COLO829 (cell line): Measurements from ENCODE around the gene ADCK2.
"Not testable (repeated sequence)": the region's sequence is repeated elsewhere in the genome, so short reads cannot be mapped to it uniquely, and the experiment has no call there.

Experiments
- DNase-seq: peaks from one replicate; pipeline ENCODE4 v3.0.0; 2012; ENCODE audit warnings: low spot score

The ADCK2 gene

DNA sequence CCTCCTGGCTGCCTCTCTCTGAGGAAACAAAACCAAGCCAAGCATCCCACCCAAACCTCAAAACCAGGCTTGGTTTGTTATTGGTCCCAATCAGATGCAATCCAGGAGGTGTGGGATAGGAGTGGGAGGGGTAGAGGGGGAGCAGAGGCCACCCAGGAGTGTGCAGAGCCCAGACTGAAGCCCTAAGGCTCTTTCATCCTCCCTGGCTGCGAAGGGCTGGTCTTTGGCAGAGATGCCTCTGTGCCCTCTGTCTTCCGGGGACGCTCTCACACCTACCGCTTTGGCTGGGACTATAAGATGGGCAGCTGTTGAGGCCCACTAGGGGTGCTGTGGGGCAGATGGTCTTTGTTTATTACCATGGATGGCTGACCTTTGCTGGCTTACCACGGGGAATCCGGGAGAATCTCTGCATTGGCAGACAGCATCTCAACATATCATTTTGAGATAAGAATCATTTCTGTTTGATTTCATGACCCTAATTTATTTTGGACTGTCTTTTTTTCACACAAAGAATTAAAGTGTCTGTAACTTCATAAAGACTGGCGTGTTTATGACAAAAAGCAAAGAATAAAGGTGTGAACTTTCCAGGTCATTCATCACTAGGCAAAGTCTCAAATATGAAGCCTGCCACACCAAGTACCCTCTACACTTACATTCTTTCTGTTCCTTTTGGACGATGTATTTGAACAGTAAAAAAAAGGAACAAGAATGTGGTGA, 25.7 kb upstream of the ADCK2 start:
- DNase-seq: peak; percentile 94

DNA sequence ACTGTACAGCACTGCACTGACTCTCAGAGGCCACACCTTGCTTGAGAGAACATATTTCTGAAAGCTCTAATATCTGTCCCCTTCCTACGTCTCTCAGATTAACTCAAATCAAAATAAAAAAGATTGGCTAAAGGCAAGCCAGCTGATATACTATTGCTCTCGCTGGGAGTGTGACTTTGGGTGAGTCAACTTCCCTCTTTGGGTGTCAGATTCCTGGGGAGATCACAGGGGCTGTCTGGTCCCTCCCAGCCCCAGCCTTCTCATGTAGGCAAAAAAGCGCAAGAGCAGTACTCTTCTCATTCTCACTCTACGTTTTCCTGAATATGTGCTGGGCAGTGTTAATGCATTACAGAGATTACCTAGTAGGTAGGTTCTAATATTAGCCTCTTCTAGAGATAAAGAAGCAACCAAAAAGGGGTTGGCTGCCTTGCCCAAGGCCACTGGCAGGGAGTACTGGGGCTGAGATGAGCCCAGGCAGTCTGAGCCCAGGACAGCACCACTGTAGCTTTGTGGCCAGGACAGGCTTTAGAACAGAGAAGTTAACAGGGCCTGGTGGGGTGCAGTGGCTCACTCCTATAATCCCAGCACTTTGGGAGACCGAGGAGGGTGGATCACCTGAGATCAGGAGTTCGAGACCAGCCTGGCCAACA, 23.1 kb upstream of the ADCK2 start:
- no peak for DNase-seq

DNA sequence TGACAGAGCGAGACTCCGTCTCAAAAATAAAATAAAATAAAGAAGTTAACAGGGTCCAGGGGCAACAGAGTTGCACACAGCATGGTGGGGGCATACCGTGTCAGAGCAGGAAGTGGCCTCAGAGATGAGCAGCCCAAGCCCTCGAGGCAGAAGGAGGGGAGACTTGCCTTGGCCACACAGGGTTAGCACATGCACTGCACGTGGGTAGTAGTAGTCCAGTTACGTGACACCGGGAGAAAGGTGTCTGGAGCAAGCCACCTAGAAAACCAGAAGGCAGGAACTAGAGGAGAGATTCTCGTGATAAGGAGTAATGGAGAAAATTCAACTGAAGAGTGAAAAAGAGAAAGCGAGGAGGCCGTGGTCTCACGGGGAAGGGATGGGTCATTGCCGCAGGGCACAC, 22.4 kb upstream of the ADCK2 start:
- no peak for DNase-seq

DNA sequence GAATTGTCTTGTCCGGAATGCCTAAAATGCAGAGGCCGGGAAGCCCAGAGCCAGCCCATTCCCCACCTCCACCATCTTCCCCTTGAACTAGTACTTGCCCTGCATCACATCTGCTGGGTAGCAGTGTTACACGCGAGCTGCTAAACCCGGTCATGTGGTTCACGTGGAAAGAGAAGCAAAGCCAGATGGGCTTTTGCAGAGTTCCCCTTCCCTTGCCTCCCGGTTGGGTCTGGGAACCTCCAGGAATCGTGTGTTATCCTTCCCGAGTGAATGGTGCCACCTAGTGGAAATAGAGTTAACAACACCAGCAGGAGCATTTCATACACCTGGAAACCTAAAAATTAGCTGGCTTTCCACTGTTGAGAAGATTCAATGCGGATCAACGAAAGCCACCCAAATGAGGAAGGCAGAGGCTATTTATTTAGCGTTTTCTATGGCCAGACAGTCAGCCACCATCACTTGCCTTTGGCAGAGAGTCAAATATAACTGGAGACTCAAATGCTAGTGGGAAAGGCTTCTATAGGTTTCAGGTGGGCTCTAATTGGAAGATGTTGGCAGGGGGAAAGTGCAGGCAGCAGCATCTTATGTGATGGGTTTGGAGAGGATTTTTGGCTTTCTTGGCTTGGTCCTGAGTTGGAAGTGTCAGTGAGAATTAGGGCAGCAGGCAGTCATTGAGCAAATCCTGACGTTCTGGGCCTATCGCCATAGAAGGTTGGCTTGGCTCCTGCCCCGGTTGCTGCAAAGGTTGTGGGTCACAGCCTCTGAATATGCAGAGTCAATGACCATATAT, 19.2 kb upstream of the ADCK2 start:
- peak; percentile 95 for DNase-seq

DNA sequence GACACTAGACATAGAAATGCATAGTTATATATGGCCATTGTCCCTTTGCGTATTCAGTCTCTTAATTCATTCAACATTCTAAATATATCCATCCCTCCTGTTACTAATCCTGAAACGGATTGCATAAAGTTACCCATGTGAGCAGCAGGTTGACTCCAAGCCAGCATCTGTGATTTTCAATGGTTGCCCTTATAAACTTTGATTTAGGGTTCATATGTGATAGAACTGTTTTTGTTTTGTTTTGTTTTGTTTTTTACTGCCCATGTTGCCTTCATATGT, 18.7 kb upstream of the ADCK2 start:
- no peak for DNase-seq

DNA sequence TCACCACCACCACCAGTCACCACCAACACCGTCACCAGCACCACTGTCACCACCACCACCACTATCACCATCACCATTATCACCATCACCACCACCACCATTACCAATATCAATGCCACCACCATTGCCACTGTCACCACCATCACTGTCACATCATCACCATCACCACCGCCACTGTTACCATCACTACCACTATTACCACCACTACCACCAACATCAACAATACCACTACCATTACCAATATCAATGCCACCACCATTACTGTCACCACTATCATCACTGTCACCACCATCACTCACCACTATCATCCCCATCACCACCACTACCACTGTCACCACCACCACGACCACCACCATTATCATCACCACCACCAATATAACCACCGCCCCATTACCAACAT, 18.1 kb upstream of the ADCK2 start:
- DNase-seq: no peak

DNA sequence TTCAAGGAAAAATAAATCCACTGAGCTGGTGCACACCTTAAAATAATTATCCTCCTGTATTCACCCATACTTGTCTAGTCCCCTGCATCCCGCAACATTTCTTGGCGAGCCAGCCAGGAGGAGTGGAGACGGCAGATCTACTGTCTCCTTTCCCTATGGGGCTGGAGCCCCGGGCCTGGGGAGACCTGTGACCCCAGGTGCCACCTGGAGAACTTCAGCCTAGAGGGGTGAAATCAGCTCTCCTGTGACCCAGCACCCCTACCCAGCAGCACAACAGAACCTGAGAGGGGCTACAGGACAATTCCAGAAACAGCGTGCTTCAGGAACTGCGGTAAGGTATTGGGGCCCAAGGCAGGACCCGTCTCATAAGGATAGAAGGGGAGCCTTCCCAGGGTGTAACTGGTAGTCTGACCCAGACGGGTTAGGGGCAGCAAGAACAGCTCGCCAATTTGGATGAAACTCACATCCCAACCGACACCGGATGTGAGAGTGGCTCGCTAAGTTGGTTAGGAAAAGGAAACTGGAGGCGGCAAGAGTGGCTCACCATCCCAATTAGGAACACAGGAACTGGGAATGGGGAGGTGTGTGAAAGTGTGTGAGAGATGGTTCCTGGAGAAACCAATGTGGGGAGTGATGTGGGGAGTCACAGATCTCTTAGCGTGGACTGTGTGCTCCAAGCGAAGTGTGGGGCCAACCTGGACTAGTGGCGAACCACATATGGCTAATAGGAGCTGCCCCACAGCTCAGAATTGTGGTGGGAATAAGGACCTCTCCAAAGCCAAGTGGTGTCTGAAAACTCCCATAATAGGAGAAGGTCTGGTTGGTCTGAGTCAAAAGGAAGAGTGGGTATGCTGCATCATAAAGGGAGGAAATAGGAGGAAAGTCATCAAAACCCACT, 17.0 kb upstream of the ADCK2 start:
- DNase-seq: no peak

DNA sequence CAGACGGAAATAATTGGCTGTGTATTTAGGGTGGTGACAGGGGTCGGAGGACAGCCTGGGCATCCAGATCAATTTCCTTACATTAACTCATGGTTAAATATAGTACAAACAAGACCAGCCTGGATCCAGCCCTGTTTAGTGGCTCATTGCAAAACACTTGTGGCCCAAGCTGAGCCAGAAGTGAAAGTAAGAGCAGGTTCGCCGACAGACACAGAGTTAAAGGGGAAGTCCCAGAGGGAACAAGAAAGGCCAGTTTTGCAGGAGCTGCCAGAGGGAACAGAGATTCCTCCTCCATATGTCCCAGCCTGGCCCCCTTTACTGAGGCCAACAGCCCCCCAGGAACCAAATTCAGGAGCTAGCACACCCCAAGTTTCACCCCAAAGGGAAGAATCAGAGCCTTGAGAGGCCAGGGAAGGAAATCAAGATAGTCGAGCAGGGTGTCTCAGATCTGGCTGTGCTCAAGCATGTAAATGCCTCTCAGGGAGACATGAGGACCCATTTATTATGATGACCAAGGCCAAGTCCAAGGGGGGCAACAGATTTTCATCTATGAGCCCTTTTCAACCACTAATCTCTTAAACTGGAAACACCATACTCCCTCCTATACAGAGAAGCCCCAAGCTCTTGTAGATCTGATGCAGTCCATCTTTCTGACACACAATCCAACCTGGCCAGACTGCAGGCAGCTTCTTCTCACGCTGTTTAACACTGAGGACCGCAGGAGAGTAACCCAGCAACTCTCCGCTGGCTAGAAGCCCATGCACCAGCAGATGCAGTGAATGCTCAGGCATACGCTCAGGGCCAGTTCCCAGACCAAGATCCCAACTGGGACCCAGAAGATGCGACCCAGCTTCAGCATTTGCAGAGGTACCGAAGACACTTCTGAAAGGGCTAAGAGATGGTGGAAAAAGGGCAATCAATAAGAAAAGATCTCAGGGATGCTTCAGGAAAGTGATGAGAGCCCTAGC, 15.9 kb upstream of the ADCK2 start:
- DNase-seq: peak; percentile 66

DNA sequence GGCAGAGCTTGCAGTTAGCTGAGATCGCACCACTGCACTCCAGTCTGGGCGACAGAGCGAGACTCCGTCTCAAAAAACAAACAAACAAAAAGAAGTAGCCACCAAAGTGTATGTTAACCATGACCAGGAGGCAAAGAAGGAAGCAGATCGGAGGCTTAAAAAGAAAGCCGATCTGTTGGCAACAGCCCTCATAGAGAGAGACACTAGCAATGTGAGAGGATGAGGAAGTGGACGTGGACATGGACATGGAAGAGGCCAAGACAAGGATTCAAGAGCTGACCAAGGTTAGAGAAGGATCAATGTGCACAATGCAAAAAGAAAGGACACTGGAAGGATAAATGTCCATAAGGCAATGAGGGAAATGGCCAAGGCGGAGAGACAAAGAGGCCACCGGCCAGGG, 14.9 kb upstream of the ADCK2 start:
- DNase-seq: no peak

DNA sequence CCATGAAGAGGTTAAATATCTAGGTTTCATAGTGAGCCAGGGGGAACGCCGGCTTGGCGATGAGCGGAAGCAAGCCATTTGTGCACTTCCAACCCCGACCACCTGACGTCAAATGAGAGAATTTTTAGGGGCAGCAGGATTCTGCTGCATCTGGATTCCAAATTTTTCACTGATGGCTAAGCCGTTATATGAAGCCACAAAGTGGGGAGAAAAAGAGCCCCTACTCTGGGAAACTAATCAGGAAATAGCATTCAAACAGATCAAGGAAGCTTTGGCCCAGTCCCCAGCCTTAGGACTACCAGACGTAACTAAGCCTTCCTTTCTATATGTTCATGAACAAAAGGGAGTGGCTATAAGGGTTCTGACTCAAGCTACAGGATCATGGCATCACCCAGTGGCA, 12.9 kb upstream of the ADCK2 start:
- DNase-seq: no peak

DNA sequence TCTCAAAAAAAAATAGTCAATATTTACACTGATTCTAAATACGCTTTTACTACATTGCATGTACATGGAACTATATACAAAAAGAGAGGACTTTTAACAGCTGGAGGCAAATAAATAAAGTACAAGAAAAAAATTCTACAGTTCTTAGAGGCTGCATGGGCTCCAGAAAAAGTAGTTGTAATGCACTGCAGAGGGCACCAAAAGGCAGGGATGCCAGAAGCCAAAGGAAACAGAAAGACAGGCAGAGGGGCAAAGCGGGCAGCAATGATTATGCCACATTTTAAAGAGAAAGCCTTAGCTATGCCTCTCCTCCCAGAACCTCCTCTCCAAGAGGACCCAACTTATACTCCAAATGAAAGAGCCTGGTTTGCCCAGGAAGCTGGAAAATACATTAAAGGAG, 11.6 kb upstream of the ADCK2 start:
- no peak for DNase-seq

DNA sequence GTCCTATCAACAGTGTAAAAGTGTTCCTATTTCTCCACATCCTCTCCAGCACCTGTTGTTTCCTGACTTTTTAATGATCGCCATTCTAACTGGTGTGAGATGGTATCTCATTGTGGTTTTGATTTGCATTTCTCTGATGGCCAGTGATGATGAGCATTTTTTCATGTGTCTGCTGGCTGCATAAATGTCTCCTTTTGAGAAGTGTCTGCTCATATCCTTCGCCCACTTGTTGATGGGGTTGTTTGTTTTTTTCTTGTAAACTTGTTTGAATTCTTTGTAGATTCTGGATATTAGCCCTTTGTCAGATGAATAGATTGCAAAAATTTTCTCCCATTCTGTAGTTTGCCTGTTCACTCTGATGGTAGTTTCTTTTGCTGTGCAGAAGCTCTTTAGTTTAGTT, 9.8 kb upstream of the ADCK2 start:
- DNase-seq: not testable (repeated sequence)

DNA sequence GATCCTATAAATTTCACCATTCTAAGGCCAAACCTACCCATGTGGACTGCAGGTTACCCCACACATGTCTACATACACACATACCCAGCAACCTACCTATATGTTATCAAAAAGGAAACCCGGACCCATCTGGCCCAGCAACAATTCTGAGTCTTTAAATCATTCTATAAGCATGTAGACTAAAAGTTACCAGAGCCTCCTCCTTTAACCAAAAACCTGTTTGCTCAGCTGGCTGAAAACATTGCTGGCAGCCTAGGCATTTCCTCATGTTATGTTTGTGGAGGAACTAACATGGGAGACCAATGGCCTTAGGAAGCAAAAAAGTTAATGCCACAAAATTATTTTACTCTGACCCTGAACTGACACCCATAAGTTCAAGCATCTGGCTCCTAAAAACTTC, 5.3 kb upstream of the ADCK2 start:
- DNase-seq: no peak

DNA sequence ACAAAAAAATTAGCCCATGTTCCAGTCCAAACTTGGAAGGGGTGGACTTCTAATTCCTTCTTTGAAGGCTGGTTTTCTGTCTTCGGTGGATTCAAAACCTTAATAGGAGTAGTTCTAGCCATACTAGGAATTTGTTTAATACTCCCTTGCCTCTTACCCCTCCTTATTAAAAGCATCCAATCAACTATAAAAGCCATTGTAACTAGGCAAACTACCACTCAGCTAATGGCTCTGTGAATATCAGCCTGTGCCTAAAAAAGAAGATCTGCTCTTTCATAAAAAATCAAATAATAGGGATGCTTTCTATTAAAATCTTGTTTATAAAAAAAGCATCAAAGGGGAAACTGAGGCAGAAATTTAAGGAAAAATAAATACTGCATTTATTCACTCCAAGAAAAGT, 4.1 kb upstream of the ADCK2 start:
- no peak for DNase-seq

DNA sequence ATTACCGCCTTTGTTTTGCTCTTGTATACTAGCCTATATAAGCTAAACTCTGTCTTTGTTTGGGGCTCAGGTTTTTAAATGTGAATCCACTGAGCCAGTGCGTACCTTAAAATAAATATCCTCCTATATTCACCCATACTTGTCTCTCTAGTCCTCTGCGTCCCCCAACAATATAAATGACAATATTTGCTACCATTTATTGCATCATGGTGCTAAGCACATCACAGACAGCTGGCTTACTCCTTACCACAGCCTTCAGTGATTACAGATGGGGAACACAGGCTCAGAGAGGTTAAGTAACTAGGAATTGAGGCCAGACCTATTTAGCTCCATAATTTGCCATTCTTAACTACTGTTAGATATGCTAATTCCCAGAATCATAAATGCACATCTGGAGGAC, 3.4 kb upstream of the ADCK2 start:
- DNase-seq: no peak

DNA sequence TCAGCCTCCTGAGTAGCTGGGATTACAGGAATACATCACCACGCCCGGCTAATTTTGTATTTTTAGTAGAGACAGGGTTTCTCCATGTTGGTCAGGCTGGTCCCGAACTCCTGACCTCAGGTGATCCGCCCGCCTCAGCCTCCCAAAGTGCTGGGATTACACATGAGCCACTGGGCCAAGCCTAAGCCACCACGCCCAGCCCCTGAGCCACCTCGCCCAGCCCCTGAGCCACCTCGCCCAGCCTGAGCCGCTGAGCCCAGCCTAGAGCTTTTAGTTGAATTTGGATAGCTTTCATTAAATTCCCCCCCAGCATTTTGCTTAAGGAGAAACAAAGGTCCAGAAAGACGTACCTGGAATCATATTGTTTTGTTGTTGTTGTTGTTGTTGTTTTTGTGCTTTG, 2.9 kb upstream of the ADCK2 start:
- DNase-seq: not testable (repeated sequence)

DNA sequence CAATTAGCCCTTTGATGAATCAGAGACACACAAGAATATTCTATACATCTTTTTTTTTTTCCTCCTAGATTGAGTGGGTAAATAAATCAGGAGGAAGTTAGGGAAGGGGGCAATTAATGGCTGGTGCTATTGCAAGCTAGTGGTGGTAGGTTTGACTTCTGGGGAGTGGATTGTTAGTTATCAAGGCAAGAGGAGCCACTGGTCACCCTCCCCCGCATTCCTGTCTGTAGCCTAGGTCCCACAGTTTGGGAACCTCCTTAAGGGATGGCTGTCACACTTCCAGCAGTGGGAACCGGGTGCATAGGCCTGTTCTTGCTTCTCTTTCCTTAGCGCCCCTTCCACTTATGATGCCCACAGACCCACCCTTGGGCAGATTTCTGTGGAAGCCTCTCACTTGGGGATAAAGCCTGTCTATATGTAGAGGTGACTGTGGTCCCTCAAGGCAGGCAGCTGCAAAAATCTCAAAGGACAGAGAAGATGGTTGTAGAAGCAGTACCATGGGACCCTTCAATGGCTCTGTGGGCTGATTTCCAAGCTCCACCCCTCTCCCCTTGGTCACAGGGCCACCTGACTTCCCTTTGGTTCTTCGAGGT, 2.3 kb upstream of the ADCK2 start:
- no peak for DNase-seq

DNA sequence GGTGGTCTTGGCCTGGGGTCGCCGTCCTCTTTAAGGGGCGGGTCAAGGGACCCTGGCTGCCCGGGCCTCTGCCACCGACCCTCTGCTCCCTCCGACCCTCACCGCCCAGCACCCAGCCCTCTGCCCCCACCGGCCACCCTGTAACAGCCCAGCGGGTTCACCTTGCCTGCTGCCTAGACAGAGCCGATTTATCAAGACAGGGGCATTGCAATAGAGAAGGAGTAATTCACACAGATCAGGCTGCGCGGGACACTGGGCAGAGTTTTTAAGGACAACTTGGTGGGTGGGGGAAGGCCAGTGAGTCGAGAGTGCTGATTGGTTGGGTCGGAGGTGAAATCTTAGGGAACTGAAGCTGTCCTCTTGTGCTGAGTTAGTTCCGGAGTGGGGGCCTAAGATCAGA, 779 bp upstream of the ADCK2 start:
- DNase-seq: no peak

DNA sequence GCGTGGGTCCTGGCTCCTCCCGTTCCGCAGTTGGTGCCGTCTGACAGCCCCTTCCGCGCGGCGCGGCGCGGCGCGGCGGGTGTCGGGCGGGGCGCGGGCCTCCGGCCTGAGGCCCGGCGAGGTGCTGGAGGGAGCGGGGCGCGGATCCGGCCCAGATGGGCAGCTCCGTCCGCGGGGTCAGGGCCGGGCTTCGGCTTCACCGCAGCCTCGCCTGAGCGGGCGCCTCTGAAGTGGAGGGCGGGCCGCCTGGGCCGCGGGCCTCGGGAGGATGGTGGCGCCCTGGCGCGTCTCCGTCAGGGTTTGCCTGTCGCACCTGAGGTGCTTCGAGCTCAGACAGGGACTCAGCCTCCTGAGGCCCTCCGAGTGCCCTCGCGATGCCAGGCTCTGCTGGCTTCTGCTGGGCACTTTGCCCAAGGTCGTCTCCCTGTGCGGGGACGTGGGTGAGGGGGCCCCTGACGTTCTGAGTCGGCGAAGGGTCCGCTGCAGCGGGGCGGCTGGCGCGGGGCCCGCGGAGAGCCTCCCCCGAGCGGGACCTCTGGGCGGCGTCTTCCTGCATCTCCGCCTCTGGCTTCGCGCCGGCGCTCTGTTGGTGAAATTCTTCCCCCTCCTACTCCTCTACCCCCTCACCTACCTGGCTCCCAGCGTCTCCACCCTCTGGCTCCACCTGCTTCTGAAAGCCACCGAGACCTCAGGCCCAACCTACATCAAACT, 473 bp downstream of the ADCK2 start:
- DNase-seq: no peak

DNA sequence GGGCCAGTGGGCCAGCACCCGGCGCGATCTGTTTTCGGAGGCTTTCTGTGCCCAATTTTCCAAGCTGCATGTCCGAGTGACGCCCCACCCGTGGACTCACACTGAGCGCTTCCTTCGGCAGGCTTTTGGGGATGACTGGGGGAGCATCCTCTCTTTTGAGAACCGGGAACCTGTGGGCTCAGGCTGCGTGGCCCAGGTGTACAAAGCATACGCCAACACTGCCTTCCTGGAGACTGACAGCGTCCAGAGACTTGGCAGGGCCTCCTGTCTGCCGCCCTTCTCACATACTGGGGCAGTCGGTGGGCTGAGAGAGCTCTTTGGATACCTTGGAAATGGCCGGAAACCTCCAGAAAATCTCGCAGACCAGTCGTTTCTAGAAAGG, 1.0 kb downstream of the ADCK2 start:
- no peak for DNase-seq
